Measurements from ENCODE around the gene HIVEP3. TPM values are rescaled to one million over a fixed set of nuclear protein-coding genes. Genes with fewer than 3 reads are reported as not detected.

Gene HIVEP3
- total RNA-seq, 1 donor from 2014 or later: 73.9 TPM

DNA sequence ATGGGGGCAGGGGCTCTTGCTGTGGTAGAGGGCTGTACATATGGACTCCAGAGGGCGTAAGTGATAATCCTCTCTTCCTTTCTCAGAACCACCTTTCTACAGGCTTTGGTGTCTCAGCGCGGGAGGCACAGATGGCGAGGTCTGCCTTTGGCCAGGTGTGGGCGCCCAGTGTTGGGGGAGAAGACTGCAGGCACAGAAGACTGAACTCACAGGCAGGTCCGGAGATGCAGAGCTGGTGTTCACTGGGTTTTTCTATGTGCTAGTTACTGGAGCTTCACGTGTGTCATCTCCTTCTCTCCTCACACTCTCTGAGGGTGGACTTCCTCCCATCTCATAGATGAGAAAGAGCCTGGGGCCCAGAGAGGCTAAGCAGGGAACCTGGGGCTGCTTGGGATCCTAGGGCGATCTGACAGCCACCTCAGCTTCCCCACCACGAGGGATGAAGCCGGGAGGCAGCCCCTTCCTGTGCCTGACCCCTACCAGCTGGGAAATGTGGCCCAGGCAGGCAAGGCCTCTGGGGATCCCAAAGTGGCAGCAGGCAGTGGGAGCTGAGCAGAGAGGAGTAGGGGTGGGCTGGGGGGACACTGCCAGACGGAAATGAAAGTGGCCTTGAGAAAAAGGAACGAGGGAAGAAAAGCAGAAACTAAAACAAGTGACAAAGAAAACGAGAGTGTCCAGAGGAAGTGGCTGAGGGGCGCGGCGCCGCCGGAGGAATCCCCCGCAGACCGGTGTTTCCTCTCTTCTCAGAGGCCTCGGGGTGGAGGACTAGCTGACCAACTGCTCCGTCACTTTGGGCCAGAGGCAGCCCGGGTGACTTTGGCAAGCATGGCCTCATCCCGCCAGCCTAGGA, 191.6 kb downstream of the HIVEP3 start:
- DNase-seq: peak; percentile 73
- H3K9me3 Mint-ChIP-seq: peaks cover 5% of the 10 kb centered on the region
- intact Hi-C loops (cut with micrococcal nuclease): loop anchor here (5.0 kb wide), 1 partner anchor 55 kb away; no protein-coding TSS in a partner anchor
- peaks cover 3% of the 10 kb centered on the region for H3K36me3 Mint-ChIP-seq (ENCODE audit: low read depth)
- peak overlapping the region; percentile 90 for H3K27ac Mint-ChIP-seq
- peaks cover 55% of the 10 kb centered on the region for H3K4me1 Mint-ChIP-seq
- peak overlapping the region; percentile 63 for H3K4me3 Mint-ChIP-seq
- no peaks in the 10 kb centered on the region for H3K27me3 Mint-ChIP-seq

- H3K27ac Mint-ChIP-seq: peak overlapping the region; percentile 90
- no peaks in the 10 kb centered on the region for H3K9me3 Mint-ChIP-seq
- no peak for DNase-seq
- peak overlapping the region; percentile 63 for H3K4me3 Mint-ChIP-seq
- H3K27me3 Mint-ChIP-seq: no peaks in the 10 kb centered on the region
- H3K4me1 Mint-ChIP-seq: peaks cover 57% of the 10 kb centered on the region
- no peaks in the 10 kb centered on the region for H3K36me3 Mint-ChIP-seq (ENCODE audit: low read depth)
- intact Hi-C loops (cut with micrococcal nuclease): loop anchor here (5.0 kb wide), 1 partner anchor 54 kb away; no protein-coding TSS in a partner anchor
Measured at GRCh38 chr1:41726292-41726691, 192.4 kb downstream of the HIVEP3 start.

DNA sequence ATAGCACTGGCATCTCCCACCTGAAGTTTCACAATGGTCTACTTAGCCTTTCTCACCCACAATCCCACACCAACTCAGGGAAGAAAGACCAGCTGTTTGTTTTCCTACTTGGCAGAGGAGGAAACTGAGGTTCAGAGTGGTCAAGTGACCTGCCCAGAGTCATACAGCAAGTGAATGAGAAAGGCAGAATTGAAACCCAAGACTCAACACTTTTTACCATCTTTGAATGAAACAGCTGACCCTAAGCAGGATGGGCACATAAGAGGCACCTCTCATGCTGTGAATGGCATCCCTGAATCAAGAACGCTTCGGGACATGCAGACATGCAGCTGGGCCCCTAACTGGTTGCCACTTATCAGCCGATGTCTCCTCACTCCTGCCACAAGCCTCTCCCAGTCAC, 193.8 kb downstream of the HIVEP3 start:
- Mint-ChIP-seq H3K4me1 (peaks cover 66% of the 10 kb centered on the region), H3K27me3 (no peaks in the 10 kb centered on the region), H3K27ac (no peak overlapping the region), H3K4me3 (no peak overlapping the region), H3K9me3 (no peaks in the 10 kb centered on the region), H3K36me3 (ENCODE audit: low read depth) (no peaks in the 10 kb centered on the region)
- intact Hi-C loops (cut with micrococcal nuclease): loop anchor here (5.0 kb wide), 1 partner anchor 53 kb away; no protein-coding TSS in a partner anchor
- DNase-seq: no peak

GRCh38 chr1:41724248-41724647, 194.5 kb downstream of the HIVEP3 start:
- Mint-ChIP-seq H3K4me1 (peaks cover 62% of the 10 kb centered on the region), H3K4me3 (no peak overlapping the region), H3K9me3 (no peaks in the 10 kb centered on the region), H3K27ac (no peak overlapping the region), H3K36me3 (ENCODE audit: low read depth) (no peaks in the 10 kb centered on the region), H3K27me3 (no peaks in the 10 kb centered on the region)
- no peak for DNase-seq
- intact Hi-C loops (cut with micrococcal nuclease): no loop called here

DNA sequence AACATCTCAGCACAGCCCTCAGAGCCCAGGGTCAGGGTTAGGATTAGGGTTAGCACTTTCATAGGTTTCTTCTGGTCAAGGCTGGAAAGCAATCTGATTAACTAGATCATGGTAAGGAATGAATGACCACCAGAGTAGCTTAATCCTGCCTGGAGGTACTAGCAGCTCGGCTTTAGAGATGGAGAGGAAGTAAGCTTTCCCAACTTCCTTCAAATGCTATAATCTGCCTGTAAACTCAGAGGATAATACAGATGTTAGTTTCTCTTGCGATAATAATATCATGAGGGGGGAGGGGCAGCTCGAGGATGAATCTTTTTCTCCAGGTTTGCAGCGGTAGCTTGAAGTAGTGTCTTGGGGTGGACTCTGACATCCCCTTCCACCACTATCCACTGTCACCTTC, 194.9 kb downstream of the HIVEP3 start:
- Mint-ChIP-seq H3K9me3 (no peaks in the 10 kb centered on the region), H3K36me3 (ENCODE audit: low read depth) (no peaks in the 10 kb centered on the region), H3K4me3 (no peak overlapping the region), H3K4me1 (peaks cover 60% of the 10 kb centered on the region), H3K27me3 (no peaks in the 10 kb centered on the region), H3K27ac (no peak overlapping the region)
- intact Hi-C loops (cut with micrococcal nuclease): no loop called here
- DNase-seq: no peak

GRCh38 chr1:41722184-41722583, 196.5 kb downstream of the HIVEP3 start:
- intact Hi-C loops (cut with micrococcal nuclease): no loop called here
- Mint-ChIP-seq H3K27me3 (no peaks in the 10 kb centered on the region), H3K27ac (no peak overlapping the region), H3K9me3 (no peaks in the 10 kb centered on the region), H3K36me3 (ENCODE audit: low read depth) (no peaks in the 10 kb centered on the region), H3K4me3 (no peak overlapping the region), H3K4me1 (peaks cover 52% of the 10 kb centered on the region)
- DNase-seq: no peak

GRCh38 chr1:41720861-41721410, 197.8 kb downstream of the HIVEP3 start:
- Mint-ChIP-seq H3K4me1 (peaks cover 46% of the 10 kb centered on the region), H3K27ac (no peak overlapping the region), H3K36me3 (ENCODE audit: low read depth) (no peaks in the 10 kb centered on the region), H3K27me3 (no peaks in the 10 kb centered on the region), H3K4me3 (no peak overlapping the region), H3K9me3 (no peaks in the 10 kb centered on the region)
- peak; percentile 67 for DNase-seq
- intact Hi-C loops (cut with micrococcal nuclease): no loop called here

DNA sequence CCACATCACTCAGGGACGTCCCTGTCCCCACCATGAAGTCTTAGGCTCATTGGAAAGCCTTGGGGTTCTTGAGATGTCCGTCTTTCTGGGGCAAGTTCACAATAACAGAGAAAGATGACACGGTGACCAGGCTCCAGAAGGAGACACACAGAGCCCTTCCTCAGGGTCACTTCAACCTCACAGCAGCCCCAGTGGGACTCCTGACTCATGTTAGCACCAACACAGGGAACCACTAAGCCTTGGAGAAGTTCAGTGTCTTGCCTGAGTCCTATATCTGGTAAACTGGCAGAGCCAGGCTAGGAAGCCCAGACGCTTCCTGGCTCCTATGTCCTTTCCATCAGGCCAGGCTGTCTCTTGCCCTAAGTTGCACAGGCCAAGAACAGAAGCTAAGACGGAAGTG, 199.1 kb downstream of the HIVEP3 start:
- H3K27me3 Mint-ChIP-seq: no peaks in the 10 kb centered on the region
- no peaks in the 10 kb centered on the region for H3K36me3 Mint-ChIP-seq (ENCODE audit: low read depth)
- no peaks in the 10 kb centered on the region for H3K9me3 Mint-ChIP-seq
- H3K4me1 Mint-ChIP-seq: peaks cover 49% of the 10 kb centered on the region
- intact Hi-C loops (cut with micrococcal nuclease): no loop called here
- no peak overlapping the region for H3K27ac Mint-ChIP-seq
- no peak for DNase-seq
- no peak overlapping the region for H3K4me3 Mint-ChIP-seq

- Mint-ChIP-seq H3K4me3 (no peak overlapping the region), H3K27ac (no peak overlapping the region), H3K27me3 (no peaks in the 10 kb centered on the region), H3K36me3 (ENCODE audit: low read depth) (no peaks in the 10 kb centered on the region), H3K4me1 (peaks cover 47% of the 10 kb centered on the region), H3K9me3 (no peaks in the 10 kb centered on the region)
- DNase-seq: no peak
- intact Hi-C loops (cut with micrococcal nuclease): no loop called here
Measured at GRCh38 chr1:41719128-41719527, 199.6 kb downstream of the HIVEP3 start.

DNA sequence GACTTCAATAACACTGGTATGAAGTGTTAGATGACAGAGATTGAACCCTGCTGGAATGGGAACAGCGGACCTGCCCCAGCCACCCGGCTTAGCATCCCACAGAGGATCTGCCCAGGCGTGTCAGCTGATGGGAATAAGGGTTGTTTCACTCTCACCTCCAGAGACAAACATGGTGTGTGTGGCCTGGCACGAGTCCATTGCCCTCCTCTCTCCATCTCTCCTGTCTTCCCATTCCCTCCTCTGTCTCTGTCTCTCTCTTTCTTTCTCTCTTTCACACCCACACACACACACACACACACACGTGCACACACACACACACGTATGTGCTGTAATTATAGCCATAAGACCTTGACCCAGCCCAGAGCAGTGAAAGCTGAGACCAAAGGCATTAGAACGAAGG, 200.2 kb downstream of the HIVEP3 start:
- Mint-ChIP-seq H3K4me3 (no peak overlapping the region), H3K27me3 (no peaks in the 10 kb centered on the region), H3K36me3 (ENCODE audit: low read depth) (no peaks in the 10 kb centered on the region), H3K27ac (no peak overlapping the region), H3K4me1 (peaks cover 44% of the 10 kb centered on the region), H3K9me3 (no peaks in the 10 kb centered on the region)
- intact Hi-C loops (cut with micrococcal nuclease): no loop called here
- no peak for DNase-seq

GRCh38 chr1:41716188-41717130, 202.3 kb downstream of the HIVEP3 start:
- Mint-ChIP-seq H3K27ac (no peak overlapping the region), H3K4me3 (no peak overlapping the region), H3K36me3 (ENCODE audit: low read depth) (no peaks in the 10 kb centered on the region), H3K9me3 (no peaks in the 10 kb centered on the region), H3K27me3 (no peaks in the 10 kb centered on the region), H3K4me1 (peaks cover 31% of the 10 kb centered on the region)
- DNase-seq: no peak
- intact Hi-C loops (cut with micrococcal nuclease): no loop called here

DNA sequence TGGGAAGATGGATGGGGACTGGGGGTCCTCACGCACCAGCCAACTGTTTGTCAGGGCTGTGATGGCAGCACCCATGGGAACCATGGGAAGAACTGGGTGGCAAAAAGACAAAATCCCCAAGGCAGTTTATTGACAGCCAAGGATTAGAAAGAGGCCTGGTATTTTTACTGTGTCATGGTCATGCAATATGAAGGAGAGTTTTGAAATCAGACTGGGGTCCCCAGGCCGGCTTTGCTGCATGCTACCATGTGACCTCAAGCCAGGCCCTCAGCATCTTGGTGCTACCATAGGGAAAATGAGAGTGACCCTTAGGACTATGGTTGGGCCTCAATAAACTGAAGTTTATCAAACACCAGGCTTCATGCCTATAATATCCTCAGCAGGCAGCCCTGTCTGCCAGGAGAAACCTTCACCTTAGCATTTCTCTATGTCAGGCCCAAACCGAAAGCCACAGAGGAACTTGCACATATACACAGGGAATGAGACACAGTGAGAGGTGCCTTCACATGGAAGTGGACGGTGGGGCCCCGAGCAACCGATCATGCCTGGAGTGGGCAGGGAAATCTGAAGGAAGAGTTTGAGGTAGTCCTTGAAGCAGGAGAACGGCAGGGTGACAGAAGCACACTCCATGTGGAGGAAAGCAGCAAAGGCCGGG, 203.2 kb downstream of the HIVEP3 start:
- no peaks in the 10 kb centered on the region for H3K36me3 Mint-ChIP-seq (ENCODE audit: low read depth)
- peaks cover 23% of the 10 kb centered on the region for H3K4me1 Mint-ChIP-seq
- H3K4me3 Mint-ChIP-seq: no peak overlapping the region
- H3K27ac Mint-ChIP-seq: no peak overlapping the region
- no peak for DNase-seq
- intact Hi-C loops (cut with micrococcal nuclease): no loop called here
- no peaks in the 10 kb centered on the region for H3K27me3 Mint-ChIP-seq
- no peaks in the 10 kb centered on the region for H3K9me3 Mint-ChIP-seq

DNA sequence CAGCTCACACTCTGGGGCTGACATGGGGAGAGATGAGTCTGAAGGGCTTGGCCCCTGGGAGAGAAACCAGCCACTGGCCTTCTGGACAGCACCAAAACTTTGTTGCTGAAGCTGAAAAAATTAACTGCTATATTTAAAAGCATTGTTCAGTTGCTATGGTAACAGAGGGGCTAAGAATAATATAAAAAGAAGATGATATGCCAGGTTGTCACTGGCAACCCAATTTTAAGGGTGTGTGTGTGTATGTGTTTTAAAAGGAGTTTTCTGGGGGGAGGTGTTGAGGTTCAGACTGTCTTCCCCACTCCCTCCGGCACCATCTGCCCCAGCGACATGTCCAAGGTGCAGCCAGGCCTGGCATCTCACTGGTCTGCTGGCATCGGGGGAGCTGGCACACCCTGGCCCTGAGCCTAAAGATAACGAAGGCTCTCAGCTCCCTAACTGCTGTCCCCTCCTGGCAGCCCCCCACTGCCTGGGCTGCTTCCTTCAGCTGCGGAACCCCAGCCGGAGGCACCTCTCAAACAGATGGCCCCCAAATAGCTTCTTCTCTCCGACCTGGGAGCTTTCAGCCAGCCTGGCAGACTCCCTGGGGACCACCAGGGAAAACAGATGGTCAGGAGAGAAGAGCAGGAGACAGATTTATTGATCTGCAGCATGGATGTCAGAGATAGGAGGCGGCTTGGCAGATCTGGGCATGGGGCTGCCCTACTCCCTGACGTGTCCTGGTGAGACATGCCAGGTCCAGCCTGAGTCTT, 203.9 kb downstream of the HIVEP3 start:
- no peak overlapping the region for H3K27ac Mint-ChIP-seq
- DNase-seq: no peak
- H3K4me1 Mint-ChIP-seq: peaks cover 23% of the 10 kb centered on the region
- H3K4me3 Mint-ChIP-seq: no peak overlapping the region
- no peaks in the 10 kb centered on the region for H3K9me3 Mint-ChIP-seq
- no peaks in the 10 kb centered on the region for H3K27me3 Mint-ChIP-seq
- H3K36me3 Mint-ChIP-seq (ENCODE audit: low read depth): no peaks in the 10 kb centered on the region
- intact Hi-C loops (cut with micrococcal nuclease): no loop called here
